IPS-NIHi7 (cell line): ENCODE measurements around the gene PCBP2.
"Not testable (repeated sequence)": the region's sequence is repeated elsewhere in the genome, so short reads cannot be mapped to it uniquely, and the experiment has no call there.

Source experiments
- DNase-seq: peaks from one replicate; pipeline ENCODE4 v3.0.0; 2012; ENCODE audit warnings: mixed read lengths; ENCODE audit errors: extremely low spot score

The PCBP2 gene

DNA sequence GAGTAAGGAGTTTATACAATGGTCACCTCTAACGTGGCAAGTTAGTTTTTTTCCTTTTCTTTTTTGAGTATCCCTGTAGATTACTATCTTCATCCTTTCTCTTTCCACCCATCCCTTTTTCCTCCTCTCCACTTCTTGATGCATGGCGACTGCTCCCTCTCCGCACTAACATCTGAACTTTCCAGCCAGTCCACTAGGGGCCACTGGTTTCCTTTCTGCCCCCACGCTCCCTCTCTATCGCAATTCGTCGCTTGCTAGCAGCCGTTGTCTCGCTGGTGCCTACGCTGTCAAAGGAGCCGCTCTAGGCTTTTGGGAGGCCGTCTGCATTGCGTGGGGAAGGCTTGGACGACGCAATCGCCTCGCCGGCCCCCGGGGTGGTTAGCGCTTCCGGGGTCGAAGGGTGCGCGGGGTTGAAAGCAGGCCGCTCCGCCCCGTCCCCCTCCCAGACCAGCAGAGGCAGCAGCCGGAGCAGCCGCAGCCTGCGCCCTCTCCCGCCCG lies at the start of gene PCBP2:
TSS of gene PCBP2 (plus strand) at position 442 of the 498 bp plus-strand sequence. CDS start 2,699 bp downstream, outside the sequence.
- DNase-seq: peak; percentile 96

DNA sequence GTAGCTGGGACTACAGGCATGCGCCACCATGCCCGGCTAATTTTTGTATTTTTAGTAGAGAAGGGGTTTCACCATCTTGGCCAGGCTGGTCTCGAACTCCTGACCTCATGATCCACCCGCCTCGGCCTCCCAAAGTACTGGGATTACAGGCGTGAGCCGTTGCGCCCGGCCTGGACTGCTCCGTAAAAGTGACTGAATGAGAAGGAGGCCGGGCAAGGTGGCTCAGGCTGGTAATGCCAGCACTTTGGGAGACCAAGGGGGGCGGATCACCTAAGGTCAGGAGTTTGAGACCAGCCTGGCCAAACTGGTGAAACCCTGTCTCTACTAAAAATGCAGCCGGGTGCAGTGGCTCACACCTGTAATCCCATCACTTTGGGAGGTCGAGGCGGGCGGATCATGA lies 49.6 kb upstream of the PCBP2 start:
- not testable (repeated sequence) for DNase-seq

DNA sequence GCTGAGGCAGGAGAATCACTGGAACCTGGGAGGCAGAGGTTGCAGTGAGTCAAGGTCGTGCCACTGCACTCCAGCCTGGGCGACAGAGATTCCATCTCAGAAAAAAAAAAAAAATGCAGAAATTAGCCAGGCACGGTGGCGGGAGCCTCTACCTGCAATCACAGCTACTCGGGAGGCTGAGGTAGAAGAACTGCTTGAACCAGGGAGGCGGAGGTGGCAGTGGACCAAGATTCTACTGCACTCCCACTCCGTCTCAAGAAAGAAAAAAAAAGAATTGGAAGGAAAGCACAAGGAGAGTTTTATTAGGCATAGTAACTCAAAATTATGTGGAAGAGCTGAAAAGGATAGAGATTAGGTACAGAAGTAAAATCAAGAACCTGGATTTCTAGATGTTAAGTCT lies 49.0 kb upstream of the PCBP2 start:
- no peak for DNase-seq

GRCh38 chr12:53410951-53411350 lies 41.0 kb upstream of the PCBP2 start:
- no peak for DNase-seq

GRCh38 chr12:53413485-53414204 lies 38.3 kb upstream of the PCBP2 start:
- no peak for DNase-seq

DNA sequence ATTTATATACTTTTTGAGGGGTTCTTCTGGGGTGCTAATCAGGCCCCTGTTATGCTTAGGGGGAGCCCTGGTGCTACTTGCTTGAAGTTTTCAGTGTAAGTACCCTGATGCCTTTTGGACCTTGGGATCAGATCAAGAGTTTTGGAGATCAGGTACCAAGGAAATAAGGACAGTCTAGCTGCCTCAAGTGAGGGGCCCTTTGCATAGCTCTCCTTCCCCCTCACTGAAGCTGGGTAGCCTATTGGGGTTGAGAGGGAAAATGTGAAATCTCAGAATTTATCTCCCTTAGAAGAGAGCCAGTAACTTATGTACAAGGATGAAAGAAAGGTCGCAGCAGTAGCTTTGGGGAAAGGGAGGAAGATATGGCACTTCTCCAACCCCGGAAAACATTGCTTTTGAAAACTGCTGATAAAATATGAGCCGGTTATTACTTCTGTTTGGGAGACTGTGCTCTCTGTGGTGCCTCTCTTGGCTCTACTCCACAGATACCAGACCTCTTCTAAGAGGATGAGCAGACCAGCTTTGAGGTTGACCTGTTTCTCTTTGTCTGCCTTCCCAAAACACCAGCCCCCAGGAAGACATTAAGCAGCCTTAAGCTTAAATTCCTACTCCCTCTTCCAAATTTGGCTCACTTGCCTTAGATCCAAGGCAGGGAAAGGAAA lies 37.0 kb upstream of the PCBP2 start:
- DNase-seq: no peak

DNA sequence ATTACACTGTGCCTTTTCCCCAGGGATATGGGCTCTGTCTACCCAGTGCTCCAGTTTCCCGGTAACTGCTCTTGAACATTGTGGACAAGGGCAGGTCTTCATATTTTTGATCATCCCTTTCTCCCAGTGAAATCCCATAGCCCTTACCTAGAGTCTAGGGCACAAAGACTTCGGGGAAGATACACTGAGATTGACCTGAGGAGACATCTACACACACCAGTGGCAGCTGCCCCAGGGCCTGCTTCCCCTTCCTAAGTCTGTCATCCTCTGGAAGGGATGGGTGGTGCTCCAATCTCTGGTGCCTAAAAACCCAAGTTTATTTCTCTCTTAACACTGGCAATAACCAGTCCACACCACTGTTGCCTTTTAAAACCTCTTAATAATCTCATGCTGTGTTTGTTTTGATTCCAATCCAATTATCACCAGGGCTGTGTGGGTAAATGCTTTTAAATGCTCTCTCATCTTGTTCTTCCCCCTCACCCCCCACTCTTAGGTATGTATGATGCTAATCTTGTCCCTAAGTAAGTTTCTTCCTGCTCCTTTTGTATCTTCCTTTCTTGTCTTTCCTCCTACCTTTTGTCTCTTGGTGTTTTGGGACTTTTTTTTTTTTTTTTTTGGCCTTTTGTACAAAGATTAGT lies 36.0 kb upstream of the PCBP2 start:
- DNase-seq: not testable (repeated sequence)

- not testable (repeated sequence) for DNase-seq
These were observed 34.5 kb upstream of the PCBP2 start for GRCh38 chr12:53417291-53417816.

DNA sequence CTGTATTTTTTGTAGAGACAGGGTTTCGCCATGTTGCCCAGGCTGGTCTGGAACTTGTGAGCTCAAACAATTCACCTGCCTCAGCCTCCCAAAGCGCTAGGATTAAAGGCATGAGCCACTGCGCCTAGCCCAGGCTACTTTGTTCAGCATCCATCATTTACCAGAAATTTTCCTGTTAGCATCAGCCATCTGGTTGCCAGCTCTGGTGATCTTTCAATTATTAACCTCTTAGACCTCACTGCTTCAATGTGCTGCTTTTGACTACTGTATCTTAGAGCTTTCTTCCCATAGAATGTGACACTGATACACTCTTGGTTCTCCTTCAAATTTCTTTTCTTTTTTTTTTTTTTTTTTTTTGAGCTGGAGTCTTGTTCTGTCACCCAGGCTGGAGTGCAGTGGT lies 33.7 kb upstream of the PCBP2 start:
- DNase-seq: no peak

GRCh38 chr12:53419756-53420155 lies 32.1 kb upstream of the PCBP2 start:
- no peak for DNase-seq

GRCh38 chr12:53422247-53422646 lies 29.7 kb upstream of the PCBP2 start:
- not testable (repeated sequence) for DNase-seq

DNA sequence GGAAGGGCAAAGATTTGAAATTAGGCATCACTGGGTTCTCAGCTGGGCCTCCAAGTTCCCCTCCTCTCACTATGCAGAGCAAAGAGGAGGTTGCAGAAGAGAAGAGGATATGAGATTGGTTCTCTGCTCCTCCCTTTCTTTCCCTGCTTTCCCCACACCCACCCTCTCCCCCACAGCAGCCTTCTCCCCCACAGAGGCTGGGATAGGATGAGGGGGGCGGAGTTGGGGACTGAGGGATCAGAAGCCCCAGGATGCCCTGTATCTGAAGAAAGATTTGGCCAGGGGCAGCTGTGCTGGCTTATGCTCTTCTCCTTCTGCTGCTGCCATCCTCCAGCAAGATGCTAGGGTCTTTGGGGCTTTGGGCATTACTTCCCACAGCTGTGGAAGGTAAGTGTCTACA lies 28.3 kb upstream of the PCBP2 start, which contains the start of gene AMHR2:
TSS of gene AMHR2 (plus strand) at position 259 of the 400 bp plus-strand sequence. CDS start at position 339, 80 bp downstream.
- no peak for DNase-seq

DNA sequence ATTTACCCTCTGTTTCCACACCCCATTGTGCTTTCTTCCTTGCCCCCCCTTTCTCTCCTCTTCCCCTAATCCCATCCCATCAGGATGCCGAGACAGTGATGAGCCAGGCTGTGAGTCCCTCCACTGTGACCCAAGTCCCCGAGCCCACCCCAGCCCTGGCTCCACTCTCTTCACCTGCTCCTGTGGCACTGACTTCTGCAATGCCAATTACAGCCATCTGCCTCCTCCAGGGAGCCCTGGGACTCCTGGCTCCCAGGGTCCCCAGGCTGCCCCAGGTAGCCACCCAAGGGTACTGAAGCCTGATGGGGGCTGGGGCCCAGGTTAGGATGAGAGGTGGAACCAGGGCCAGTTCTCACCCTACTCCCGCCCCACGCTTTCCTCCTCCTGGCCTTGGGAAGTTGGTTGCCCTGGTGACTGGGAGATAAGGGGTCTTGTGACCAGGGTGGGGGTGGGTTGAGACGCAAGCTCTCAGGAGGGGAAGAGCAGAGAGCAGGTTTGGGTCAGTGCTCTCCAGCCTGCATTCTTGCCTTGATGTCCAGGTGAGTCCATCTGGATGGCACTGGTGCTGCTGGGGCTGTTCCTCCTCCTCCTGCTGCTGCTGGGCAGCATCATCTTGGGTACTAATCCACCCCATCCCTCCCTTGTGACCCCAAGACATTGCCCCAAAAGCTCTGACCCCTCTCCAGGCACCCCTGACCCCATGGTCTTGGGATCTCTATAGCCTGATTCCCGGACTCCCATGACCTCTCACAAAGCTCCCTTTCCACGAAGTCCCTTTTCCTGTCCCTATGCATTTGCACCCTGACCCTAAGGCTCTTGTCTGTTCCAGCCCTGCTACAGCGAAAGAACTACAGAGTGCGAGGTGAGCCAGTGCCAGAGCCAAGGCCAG lies 27.0 kb upstream of the PCBP2 start:
- DNase-seq: no peak

DNA sequence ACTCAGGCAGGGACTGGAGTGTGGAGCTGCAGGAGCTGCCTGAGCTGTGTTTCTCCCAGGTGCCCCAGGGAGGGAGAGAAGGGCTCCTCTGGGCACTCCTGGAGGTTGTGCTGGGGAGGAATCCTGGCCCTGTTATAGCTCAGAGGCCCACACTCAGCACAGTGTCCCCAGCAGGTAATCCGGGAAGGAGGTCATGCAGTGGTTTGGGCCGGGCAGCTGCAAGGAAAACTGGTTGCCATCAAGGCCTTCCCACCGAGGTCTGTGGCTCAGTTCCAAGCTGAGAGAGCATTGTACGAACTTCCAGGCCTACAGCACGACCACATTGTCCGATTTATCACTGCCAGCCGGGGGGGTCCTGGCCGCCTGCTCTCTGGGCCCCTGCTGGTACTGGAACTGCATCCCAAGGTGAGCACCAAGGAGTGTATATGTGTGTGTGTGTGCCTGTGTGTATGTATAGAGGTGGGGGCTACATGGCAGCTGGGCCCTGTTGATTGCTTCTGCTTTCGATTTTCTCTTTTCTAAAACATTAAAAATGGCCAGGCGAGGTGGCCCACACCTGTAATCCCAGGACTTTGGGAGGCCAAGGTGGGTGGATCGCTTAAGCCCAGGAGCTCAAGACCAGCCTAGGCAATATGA lies 26.3 kb upstream of the PCBP2 start:
- DNase-seq: no peak

DNA sequence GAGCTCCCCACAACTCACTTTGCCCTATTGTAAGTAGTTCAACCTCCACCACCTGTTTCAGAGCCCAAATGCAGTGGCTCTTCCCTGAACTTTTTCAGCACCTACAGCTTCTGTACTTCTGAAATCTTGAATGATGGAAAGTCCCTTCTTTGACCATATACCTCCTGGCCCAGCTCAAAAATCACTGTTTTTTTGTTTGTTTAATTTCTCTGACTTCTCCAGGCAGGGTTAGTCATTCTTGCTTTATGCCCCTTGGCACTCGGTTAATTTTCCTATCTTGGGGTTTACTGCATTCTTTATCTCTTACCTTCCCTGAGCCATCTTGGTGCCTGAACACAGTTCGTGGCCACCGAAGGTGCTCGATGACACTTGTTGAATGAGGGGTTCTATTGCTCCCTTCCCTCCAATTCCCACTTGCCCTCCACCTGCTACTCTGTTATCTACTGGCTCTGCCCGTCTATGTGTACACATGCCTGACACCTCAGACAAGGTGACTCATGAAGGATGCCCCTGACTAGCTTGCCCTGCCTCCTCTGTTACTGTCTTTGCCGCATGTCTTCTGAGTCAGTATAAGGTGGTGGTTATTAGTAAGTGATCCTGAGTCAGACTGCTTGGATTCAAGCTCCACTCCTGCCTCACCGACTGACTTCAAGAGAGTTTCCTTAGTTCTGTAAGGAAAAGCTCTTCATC lies 23.9 kb upstream of the PCBP2 start:
- DNase-seq: no peak

DNA sequence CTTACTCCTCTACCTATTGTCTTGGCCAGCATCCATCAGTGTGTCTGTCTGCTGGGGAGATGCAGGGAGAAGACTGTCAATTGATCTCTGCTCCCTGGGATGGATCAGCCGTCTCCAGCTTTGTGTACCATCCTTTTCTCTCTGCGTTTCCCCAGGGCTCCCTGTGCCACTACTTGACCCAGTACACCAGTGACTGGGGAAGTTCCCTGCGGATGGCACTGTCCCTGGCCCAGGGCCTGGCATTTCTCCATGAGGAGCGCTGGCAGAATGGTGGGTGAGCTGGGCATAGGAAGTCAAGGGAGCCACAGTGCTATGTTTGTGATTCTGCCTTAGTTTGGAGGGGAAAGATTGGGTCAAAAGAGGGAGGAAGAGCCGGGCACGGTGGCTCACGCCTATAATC lies 23.2 kb upstream of the PCBP2 start:
- no peak for DNase-seq

GRCh38 chr12:53430116-53430515 lies 21.8 kb upstream of the PCBP2 start:
- no peak for DNase-seq

DNA sequence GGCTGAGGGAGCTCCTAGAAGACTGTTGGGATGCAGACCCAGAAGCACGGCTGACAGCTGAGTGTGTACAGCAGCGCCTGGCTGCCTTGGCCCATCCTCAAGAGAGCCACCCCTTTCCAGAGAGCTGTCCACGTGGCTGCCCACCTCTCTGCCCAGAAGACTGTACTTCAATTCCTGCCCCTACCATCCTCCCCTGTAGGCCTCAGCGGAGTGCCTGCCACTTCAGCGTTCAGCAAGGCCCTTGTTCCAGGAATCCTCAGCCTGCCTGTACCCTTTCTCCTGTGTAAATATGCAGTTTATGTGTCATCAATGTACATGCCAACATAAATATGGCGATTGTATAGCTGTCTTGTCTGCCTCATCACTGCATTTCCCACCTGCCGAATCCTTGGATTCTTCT lies 20.7 kb upstream of the PCBP2 start:
- DNase-seq: no peak

DNA sequence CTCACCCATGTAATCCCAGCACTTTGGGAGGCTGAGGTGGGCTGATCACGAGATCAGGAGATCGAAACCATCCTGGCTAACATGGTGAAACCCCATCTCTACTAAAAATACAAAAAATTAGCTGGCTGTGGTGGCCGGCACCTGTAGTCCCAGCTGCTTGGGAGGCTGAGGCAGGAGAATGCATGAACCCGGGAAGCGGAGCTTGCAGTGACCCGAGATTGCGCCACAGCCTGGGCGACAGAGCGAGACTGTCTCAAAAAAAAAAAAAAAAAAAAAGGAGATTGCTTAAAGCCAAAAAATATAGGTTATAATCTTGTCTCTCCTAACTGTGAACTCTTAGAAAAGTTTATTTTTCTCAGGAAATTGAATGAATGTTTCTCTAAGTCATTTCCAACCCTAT lies 16.6 kb upstream of the PCBP2 start:
- not testable (repeated sequence) for DNase-seq

DNA sequence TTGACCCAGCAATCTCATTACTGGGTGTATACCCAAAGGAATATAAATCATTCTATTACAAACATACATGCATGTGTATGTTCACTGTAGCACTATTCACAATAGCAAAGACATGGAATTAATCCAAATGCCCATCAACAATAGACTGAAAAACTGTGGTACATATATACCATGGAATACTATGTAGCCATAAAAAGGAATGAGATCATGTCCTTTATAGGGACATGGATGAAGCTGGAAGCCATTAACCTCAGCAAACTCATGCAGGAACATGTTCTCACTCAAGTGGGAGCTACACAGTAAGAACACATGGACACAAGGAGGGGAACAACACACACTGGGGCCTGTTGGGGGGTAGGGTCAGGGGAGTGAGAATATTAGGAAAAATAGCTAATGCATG lies 12.3 kb upstream of the PCBP2 start:
- DNase-seq: not testable (repeated sequence)
